AG09319 (cell line): ENCODE data around the gene FHL2.
A peak's percentile ranks its signal among the peaks of the same experiment; 100 is the strongest.

Experiments used
- DNase-seq: peaks from one replicate; pipeline ENCODE4 v3.0.0-alpha.2; 2010; ENCODE audit warnings: low read depth; ENCODE audit errors: extremely low read depth
- TF ChIP-seq, protein P1 (sequence below): IDR thresholded peaks from 2 replicates; pipeline ENCODE4 v1.5.1; 2011; ENCODE audit warnings: low read depth, mild to moderate bottlenecking, inconsistent platforms, low read length, moderate library complexity

FHL2 gene

DNA sequence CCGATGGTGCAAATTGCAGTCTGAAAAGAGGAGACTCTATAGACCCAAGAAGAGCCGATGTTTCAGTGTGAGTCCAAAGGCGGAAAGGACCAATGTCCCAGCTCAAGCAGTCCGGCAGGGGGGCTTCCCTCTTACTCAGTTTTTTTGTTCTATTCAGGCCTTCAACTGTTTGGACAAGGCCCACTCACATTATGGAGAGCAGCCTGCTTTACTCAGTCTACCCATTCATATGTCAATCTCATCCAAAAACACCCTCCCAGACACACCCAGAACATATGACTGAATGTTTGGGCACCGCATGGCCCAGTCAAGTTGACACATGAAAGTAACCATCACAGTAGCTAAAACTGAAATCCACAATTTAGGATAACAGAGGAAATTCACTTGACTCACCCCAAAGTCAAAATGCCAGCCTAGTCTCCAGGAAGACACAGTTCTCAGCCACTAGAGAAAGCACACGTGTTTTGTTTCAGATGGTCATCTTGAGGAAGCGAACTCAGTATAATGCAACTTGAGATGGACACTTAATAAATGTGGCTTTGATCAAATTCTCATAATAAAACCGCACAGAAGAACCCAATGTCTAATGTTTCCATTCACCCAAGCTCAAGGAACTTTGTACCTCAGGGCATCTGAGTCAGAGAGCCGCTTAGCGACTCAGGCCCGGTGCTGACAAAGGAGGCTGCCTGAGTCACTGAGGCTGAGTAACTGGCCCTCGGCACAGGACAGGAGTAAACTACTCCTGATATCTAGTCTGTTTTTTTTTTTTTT, 2.4 kb downstream of the FHL2 start:
- TF ChIP-seq, protein P1, sequence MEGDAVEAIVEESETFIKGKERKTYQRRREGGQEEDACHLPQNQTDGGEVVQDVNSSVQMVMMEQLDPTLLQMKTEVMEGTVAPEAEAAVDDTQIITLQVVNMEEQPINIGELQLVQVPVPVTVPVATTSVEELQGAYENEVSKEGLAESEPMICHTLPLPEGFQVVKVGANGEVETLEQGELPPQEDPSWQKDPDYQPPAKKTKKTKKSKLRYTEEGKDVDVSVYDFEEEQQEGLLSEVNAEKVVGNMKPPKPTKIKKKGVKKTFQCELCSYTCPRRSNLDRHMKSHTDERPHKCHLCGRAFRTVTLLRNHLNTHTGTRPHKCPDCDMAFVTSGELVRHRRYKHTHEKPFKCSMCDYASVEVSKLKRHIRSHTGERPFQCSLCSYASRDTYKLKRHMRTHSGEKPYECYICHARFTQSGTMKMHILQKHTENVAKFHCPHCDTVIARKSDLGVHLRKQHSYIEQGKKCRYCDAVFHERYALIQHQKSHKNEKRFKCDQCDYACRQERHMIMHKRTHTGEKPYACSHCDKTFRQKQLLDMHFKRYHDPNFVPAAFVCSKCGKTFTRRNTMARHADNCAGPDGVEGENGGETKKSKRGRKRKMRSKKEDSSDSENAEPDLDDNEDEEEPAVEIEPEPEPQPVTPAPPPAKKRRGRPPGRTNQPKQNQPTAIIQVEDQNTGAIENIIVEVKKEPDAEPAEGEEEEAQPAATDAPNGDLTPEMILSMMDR: no peak
- peak; percentile 96 for DNase-seq

DNA sequence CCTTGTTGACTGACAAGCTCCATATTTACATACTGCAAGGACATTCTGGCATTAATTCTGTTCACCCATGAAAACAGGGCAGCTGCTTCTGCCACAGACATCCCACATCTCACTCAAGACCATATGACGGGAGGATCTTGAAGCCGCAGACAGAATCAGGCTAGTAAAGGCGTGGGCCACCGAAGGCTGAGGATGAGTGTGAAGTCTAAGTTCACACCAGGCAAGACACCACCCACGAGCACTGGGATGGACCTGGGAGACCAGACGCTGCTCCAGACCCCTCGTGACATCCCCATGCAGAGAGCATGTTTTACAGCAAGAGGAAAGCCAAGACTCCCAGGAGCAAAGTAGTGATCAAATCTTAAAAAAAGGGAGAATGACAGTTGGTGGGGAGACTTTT, 3.2 kb downstream of the FHL2 start:
- DNase-seq: no peak
- TF ChIP-seq, protein P1: no peak

DNA sequence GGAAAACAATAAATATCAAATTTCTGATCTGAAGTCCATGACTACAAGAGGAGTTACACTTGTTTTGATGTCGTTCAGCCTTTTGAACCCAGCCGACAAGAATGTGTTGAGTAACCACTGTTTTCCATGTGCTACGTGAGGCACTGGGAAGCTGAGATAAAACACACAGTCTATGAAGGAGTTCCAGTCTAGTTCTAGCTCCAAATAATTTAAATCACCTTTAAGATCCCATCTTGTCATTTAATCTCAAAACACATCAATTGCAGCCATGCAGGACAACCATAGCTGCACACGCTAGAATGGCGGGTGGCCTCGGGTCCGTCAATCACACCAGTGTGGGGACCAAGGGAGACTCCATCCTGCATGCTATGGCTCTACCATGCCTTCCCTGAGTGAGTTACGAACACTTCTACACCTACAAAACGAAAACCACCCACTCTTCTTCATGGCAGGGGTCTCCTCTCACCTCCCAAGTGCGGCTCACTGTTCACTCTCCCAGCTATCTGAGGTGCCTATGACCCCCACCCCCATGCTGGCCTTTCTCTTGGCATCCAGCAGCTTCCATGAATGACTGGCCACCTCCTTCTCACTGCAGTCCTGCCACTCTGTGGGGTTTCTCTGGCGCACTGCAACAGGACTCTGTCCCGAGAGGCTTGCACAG, 3.8 kb downstream of the FHL2 start:
- no peak for DNase-seq
- TF ChIP-seq, protein P1: no peak

DNA sequence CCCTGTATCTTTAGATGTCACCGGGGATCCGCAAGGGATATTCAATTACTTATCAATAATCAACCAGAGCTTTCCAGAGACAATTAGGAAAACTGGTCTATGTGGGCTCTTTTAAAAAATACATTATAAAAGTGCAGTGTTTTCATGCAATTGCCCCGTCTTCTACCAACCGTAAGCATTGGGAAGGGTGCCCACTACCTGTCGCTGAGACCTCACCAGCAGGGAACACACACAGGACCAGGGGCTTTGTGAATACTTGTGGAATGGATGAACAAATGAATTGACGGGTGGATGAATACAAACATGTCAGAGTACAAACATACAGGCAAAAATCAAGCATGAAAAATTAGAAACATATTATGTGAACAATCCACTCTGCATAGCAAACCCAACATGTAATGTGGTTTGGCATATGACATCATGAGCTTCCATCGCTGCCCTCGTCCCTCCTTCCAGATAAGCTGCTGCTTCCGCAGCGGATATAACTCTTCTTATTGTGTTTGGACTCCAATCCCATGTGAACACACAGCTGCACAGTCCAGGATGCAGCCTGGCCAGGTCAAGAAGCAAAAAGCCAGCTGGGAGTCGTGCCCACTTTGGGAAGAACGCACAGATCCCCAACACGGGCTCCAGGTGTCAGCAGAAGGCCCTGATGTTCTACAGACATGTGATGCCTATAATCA, 5.3 kb downstream of the FHL2 start:
- TF ChIP-seq, protein P1: no peak
- DNase-seq: peak; percentile 74

DNA sequence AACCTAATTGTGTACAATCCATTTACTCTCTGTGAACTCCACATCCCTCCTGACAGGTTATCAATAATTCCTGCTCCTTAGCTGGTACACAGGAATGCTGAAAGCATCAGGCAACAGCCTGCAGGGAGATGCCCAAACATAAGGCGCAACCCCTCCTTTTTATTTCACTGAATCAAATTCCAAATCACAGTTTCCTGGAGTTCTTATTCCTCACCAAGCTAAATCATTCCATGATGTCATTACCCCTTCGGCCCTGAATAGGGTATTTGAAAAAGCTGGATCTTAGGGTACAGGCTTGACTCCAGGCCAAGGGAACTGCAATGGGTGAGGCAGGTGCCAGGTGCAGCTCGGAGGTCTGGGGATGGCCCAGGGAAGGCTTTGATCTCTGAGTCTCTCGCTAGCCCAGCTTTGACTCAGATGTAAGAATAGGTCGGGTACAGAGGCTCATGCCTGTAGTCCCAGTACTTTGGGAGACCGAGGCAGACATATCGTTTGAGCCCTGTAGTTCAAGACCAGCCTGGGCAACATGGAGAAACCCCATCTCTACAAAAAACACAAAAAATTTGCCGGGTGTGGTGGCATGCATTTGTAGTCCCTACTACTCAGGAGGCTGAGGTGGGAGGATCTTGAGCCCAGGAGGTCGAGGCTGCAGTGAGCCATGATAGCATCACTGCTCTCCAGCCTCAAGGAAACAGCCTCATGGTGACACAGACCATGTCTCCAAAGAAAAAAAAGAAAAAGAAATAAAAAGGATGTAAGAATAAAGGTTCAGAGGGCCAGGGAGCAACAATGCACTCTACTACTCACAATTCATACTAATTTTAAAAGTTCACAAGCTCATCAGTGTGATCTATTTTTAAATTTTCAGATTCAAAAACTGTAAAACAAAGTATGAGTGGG, 6.8 kb downstream of the FHL2 start:
- TF ChIP-seq, protein P1: no peak
- no peak for DNase-seq

DNA sequence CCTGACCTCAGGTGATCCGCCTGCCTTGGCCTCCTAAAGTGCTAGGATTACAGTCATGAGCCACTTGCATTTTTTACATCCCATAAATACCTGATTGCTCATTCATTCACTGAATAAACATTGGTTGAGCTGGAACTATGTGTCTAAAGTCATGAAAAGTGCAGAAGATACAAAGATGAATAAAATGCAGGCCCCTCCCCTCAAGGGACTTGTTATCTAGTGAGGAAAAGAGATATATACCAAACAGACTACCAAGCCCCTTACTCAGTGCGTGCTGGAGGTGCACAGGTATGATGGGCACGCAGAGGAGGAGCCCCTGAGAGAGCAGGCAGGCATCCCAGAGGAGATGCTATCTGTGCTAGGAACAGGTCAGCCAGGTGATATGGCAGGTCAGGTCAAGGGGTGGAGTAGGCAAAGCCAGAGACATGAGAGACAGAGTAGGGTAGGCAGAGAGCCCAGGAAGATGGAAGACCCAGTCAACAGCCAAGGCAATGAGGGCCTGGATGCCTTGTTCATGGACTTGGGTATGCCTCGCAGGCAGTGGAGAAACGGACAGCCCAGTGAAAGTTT, 7.7 kb downstream of the FHL2 start:
- DNase-seq: no peak
- TF ChIP-seq, protein P1: no peak
